GM21447 (cell line): ENCODE measurements around the gene ARNT2.
"Not testable (repeated sequence)": the region's sequence is repeated elsewhere in the genome, so short reads cannot be mapped to it uniquely, and the experiment has no call there.

Source experiments
- ATAC-seq: cut with Tn5 transposase; IDR thresholded peaks from one replicate; pipeline ENCODE4 v1.9.1; 2021; ENCODE audit not compliant: unreplicated experiment

The ARNT2 gene

GRCh38 chr15:80643431-80643951 lies 239.3 kb downstream of the ARNT2 start:
- no peak for ATAC-seq

- no peak for ATAC-seq
Measured at GRCh38 chr15:80645494-80646065, 241.4 kb downstream of the ARNT2 start.

DNA sequence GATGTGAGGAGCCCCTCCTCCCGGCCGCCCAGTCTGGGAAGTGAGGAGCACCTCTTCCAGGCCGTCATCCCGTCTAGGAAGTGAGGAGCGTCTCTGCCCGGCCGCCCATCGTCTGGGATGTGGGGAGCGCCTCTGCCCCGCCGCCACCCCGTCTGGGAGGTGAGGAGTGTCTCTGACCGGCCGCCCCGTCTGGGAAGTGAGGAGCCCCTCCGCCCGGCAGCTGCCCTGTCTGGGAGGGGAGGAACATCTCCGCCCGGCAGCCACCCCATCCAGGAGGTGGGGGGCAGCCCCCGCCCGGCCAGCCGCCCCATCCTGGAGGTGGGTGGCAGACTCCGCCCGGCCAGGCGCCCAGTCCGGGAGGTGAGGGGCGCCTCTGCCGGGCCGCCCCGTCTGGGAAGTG lies 243.2 kb downstream of the ARNT2 start:
- not testable (repeated sequence) for ATAC-seq
